Measurements from ENCODE around the gene TULP4. TPM values are rescaled to one million over a fixed set of nuclear protein-coding genes. Genes with fewer than 3 reads are reported as not detected.
"Not testable (repeated sequence)": the region's sequence is repeated elsewhere in the genome, so short reads cannot be mapped to it uniquely, and the experiment has no call there.

TULP4 gene
- total RNA-seq, 3 donors from 2014 or later = 104 to 171 (median 112) TPM

DNA sequence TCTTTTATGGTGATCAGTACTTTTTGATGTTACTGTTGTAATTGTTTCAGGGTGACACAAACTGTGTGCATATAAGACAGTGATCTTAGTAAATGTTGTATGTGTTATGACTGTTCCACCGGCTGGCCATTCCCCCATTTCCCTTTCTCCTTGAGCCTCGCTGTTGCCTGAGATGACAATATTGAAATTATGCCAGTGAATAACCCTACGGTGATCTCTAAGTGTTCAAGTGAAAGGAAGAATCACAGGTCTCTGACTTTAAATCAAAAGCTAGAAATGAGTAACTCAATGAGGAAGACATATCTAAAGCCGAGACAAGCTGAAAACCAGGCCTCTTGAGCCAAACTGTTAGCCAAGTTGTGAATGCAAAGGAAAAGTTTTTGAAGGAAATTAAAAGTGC is 32.3 kb downstream of the TULP4 start:
- Histone ChIP-seq H3K36me3 (no peaks in the 10 kb centered on the region), H3K4me1 (no peaks in the 10 kb centered on the region), H3K9me3 (peaks cover 4 to 5% of the 10 kb centered on the region in 2 donors), H3K4me3 (no peak overlapping the region), H3K27me3 (no peaks in the 10 kb centered on the region), H3K27ac (no peak overlapping the region)
- no peak for DNase-seq (ENCODE audit: low spot score in 2 of 2)
- TF ChIP-seq, protein P1, sequence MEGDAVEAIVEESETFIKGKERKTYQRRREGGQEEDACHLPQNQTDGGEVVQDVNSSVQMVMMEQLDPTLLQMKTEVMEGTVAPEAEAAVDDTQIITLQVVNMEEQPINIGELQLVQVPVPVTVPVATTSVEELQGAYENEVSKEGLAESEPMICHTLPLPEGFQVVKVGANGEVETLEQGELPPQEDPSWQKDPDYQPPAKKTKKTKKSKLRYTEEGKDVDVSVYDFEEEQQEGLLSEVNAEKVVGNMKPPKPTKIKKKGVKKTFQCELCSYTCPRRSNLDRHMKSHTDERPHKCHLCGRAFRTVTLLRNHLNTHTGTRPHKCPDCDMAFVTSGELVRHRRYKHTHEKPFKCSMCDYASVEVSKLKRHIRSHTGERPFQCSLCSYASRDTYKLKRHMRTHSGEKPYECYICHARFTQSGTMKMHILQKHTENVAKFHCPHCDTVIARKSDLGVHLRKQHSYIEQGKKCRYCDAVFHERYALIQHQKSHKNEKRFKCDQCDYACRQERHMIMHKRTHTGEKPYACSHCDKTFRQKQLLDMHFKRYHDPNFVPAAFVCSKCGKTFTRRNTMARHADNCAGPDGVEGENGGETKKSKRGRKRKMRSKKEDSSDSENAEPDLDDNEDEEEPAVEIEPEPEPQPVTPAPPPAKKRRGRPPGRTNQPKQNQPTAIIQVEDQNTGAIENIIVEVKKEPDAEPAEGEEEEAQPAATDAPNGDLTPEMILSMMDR (IDR thresholded peaks at IDR 0.05) = no peak
- TF ChIP-seq POLR2AphosphoS5 (IDR thresholded peaks at IDR 0.05) (no peak), POLR2A (IDR thresholded peaks at IDR 0.05) (no peak)
- intact Hi-C loops (cut with DNase I; ENCODE audit: low total_unique reads) = no loop called here

GRCh38 chr6:158345444-158345843 is 33.2 kb downstream of the TULP4 start:
- H3K36me3 ChIP-seq; H3K27ac ChIP-seq; H3K9me3 ChIP-seq; H3K27me3 ChIP-seq; DNase-seq (ENCODE audit: low spot score in 2 of 2); H3K4me3 ChIP-seq; H3K4me1 ChIP-seq; intact Hi-C loops (cut with DNase I; ENCODE audit: low total_unique reads): not testable (repeated sequence)

DNA sequence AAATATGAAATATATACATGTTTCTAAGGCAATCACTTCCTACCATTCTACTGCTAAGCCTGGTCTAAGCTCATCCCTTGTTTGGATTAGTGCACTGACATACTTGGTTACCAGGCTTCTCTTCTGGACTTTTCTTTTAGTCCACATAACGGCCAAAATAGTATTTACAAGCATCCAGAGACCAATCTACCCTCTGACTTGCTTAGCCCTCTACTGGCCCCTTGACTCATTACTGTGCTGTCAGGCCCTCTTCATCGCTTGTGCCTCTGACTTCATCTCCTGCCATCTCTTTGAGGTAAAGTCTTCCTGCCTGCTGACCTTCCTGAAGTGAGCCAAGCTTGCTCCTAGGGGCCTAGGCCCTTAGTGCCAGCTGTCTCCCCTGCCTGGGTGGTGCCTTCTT is 35.1 kb downstream of the TULP4 start:
- Histone ChIP-seq H3K36me3 (no peaks in the 10 kb centered on the region), H3K4me1 (no peaks in the 10 kb centered on the region), H3K27me3 (no peaks in the 10 kb centered on the region), H3K4me3 (no peak overlapping the region), H3K27ac (no peak overlapping the region), H3K9me3 (peaks cover 4 to 5% of the 10 kb centered on the region in 2 donors)
- no peak for DNase-seq (ENCODE audit: low spot score in 2 of 2)
- intact Hi-C loops (cut with DNase I; ENCODE audit: low total_unique reads) = no loop called here
- TF ChIP-seq POLR2A (IDR thresholded peaks at IDR 0.05) = no peak
- no peak for TF ChIP-seq POLR2AphosphoS5 (IDR thresholded peaks at IDR 0.05)

DNA sequence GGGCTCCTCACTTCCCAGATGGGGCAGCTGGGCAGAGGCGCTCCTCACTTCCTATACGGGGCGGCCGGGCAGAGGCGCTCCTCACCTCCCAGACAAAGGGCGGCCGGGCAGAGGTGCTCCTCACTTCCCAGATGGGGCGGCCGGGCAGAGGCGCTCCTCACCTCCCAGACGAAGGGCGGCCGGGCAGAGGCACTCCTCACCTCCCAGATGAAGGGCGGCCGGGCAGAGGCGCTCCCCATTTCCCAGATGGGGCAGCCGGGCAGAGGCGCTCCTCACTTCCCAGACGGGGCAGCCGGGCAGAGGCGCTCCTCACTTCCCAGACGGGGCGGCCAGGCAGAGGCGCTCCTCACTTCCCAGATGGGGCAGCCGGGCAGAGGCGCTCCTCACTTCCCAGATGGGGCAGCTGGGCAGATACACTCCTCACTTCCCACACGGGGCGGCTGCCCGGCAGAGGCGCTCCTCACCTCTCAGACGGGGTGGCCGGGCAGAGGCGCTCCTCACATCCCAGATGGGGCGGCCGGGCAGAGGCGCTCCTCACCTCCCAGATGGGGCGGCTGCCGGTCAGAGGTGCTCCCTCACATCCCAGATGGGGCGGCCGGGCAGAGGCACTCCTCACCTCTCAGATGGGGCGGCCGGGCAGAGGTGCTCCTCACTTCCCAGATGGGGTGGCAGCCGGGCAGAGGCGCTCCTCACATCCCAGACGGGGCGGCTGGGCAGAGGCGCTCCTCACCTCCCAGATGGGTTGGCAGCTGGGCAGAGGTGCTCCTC is 36.7 kb downstream of the TULP4 start:
- H3K27ac ChIP-seq; intact Hi-C loops (cut with DNase I; ENCODE audit: low total_unique reads); H3K4me3 ChIP-seq; H3K4me1 ChIP-seq; H3K27me3 ChIP-seq; H3K9me3 ChIP-seq; DNase-seq (ENCODE audit: low spot score in 2 of 2); H3K36me3 ChIP-seq: not testable (repeated sequence)

GRCh38 chr6:158349505-158350275 is 37.4 kb downstream of the TULP4 start:
- H3K27ac ChIP-seq; H3K27me3 ChIP-seq; H3K36me3 ChIP-seq; H3K9me3 ChIP-seq; H3K4me1 ChIP-seq; H3K4me3 ChIP-seq; DNase-seq (ENCODE audit: low spot score in 2 of 2); intact Hi-C loops (cut with DNase I; ENCODE audit: low total_unique reads): not testable (repeated sequence)

GRCh38 chr6:158350731-158351130 is 38.5 kb downstream of the TULP4 start:
- H3K27me3 ChIP-seq; H3K4me3 ChIP-seq; DNase-seq (ENCODE audit: low spot score in 2 of 2); intact Hi-C loops (cut with DNase I; ENCODE audit: low total_unique reads); H3K36me3 ChIP-seq; H3K9me3 ChIP-seq; H3K27ac ChIP-seq; H3K4me1 ChIP-seq: not testable (repeated sequence)

DNA sequence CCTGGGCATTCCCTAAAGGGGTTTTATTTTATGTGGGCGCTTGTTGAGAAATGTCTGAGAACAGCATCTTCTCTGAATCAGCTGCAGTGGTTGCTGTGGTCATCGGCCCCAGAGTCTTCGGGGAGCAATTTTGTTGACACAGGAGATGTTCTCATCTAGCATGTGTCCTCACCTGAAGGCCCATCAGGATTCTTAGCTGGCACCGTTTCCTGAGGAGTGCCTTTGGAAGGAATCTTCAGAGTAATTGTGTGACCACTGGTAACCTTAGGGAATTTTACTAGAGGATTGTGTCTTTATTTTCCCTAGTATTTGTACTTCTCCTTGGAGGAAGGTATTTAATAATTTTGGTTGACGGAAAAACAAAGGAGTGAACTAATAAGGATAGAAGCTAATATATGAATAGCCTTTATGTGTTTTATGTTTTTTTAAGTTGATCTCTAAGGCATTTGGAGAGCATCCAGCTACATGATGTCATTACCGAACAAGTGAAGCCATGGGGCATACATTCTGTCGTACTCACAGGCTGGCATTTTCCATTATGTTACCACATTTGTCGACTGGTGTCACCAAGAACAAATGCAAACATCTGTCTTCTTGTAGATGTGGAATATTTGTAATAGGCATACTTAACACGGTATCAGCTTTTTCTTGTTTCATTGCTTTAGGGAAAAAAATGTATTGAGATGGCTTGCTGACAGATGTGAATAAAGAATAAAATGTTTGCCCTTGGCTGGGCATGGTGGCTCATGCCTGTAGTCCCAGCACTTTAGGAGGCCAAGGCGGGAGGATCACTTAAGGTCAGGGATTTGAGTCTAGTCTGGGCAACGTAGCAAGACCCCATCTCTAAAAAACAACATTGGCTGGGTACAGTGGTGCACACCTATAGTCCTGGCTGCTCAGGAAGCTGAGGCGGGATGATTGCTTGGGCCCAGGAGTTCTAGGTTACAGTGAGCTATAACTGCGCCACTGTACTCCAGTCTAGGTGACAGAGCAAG is 41.9 kb downstream of the TULP4 start:
- no peak overlapping the region for H3K4me3 ChIP-seq
- no peaks in the 10 kb centered on the region for H3K36me3 ChIP-seq
- H3K9me3 ChIP-seq = no peaks in the 10 kb centered on the region
- intact Hi-C loops (cut with DNase I; ENCODE audit: low total_unique reads) = no loop called here
- peak overlapping the region in 1 of 2 donors; percentile 8 for H3K27ac ChIP-seq
- no peaks in the 10 kb centered on the region for H3K27me3 ChIP-seq
- TF ChIP-seq POLR2A (IDR thresholded peaks at IDR 0.05) (no peak), POLR2AphosphoS5 (IDR thresholded peaks at IDR 0.05) (no peak)
- TF ChIP-seq, protein P1 (IDR thresholded peaks at IDR 0.05) = no peak
- no peaks in the 10 kb centered on the region for H3K4me1 ChIP-seq
- DNase-seq (ENCODE audit: low spot score in 2 of 2) = peak in 1 of 2 donors; percentile 48
